Fibroblast of pulmonary artery (primary cell): ENCODE results near the gene BRMS1.
"Not testable (repeated sequence)": the region's sequence is repeated elsewhere in the genome, so short reads cannot be mapped to it uniquely, and the experiment has no call there.

Source experiments
- DNase-seq: peaks from one replicate; pipeline ENCODE4 v3.0.0-alpha.2; 2010; ENCODE audit warnings: low read depth
- H3K4me3 ChIP-seq: replicated peaks from 2 replicates; pipeline ENCODE4 v1.5.1; 2011; ENCODE audit warnings: low read depth, mild to moderate bottlenecking, control low read depth, low read length, moderate library complexity
- TF ChIP-seq, protein P1 (sequence below): IDR thresholded peaks from 2 replicates; pipeline ENCODE4 v1.5.1; 2011; ENCODE audit warnings: mild to moderate bottlenecking, control low read depth, low read length, inconsistent platforms; ENCODE audit errors: missing control alignments

The BRMS1 gene

DNA sequence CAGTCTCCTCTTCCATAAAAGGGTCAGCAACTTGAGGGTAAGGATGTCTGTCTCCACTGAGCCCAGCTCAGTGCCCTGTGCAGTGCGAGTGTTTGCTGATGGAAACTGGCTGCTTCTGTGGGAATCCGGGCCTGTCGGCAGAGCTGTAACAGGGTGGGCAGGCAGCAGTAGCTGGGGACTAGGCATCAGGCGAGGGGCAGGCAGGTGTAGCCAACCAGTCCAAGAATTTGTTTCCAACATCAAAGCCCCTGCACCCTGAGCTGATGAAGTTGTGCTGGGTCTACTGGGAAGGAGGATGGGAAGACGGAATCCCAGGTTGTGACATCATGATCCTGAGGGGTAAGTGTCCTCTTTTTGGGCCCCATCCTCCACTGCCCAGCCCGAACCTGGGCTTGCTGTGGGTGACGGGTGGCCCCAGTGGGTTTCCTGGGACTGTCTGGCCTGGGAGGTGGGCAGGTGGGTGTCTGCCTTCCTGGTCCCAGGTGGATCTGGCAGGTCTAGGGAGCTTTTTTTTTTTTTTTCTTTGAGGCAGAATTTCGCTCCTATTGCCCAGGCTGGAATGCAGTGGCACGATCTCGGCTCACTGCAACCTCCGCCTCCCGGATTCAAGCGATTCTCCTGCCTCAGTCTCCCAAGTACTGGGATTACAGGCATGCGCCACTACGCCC, 15.6 kb upstream of the BRMS1 start:
- H3K4me3 ChIP-seq: no peak overlapping the region
- DNase-seq: no peak

DNA sequence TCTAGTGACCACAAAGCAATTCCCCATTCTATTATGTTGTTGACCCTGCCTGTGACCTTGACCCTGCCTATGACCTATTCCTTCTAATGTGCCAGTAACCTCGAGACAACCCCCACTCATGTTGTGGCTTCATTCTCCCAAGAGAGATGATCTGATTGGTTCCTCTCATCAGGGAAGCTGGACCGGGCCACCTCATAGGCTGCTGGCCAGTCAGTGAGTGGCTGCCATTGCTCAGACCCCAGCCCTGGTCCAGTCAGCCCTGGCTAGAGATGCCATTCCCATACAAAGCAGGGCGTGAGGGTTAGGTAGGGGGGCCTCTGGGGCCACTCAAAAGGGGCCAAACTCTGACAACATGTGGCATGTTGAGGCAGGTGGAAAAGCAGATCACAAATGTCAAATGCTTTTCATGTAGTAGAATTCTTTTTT, 14.8 kb upstream of the BRMS1 start:
- TF ChIP-seq, protein P1, sequence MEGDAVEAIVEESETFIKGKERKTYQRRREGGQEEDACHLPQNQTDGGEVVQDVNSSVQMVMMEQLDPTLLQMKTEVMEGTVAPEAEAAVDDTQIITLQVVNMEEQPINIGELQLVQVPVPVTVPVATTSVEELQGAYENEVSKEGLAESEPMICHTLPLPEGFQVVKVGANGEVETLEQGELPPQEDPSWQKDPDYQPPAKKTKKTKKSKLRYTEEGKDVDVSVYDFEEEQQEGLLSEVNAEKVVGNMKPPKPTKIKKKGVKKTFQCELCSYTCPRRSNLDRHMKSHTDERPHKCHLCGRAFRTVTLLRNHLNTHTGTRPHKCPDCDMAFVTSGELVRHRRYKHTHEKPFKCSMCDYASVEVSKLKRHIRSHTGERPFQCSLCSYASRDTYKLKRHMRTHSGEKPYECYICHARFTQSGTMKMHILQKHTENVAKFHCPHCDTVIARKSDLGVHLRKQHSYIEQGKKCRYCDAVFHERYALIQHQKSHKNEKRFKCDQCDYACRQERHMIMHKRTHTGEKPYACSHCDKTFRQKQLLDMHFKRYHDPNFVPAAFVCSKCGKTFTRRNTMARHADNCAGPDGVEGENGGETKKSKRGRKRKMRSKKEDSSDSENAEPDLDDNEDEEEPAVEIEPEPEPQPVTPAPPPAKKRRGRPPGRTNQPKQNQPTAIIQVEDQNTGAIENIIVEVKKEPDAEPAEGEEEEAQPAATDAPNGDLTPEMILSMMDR: no peak
- no peak overlapping the region for H3K4me3 ChIP-seq
- no peak for DNase-seq

More for the DNA sequence above, 15.6 kb upstream of the BRMS1 start:
- TF ChIP-seq, protein P1: no peak

DNA sequence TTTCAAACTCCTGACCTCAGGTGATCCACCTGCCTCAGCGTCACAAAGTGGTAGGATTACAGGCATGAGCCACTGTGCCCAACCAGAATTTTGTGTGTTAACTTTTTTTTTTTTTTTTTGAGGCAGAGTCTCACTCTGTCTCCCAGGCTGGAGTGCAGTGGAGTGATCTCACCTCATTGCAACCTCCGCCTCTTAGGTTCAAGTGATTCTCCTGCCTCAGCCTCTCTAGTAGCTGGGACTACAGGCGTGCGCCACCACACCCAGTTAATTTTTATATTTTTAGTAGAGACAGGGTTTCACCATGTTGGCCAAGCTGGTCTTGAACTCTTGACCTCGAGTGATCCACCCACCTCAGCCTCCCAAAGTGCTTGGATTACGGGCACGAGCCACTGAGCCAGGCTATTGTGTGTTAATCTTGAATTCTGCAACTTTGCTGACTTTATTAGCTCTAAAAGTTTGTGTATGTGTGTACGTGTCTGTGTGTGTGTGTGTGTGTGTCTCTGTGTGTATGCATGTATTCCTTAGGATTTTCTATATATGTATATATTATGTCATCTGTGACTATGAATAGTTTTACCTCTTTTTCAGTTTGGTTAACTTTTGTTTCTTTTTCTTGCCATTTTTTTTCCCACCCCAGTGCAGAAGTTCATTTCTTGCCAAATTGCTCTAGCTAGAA, 5.8 kb upstream of the BRMS1 start:
- not testable (repeated sequence) for DNase-seq, H3K4me3 ChIP-seq

GRCh38 chr11:66349084-66349386, 4.1 kb upstream of the BRMS1 start:
- DNase-seq: no peak
- TF ChIP-seq, protein P1: no peak
- H3K4me3 ChIP-seq: no peak overlapping the region

DNA sequence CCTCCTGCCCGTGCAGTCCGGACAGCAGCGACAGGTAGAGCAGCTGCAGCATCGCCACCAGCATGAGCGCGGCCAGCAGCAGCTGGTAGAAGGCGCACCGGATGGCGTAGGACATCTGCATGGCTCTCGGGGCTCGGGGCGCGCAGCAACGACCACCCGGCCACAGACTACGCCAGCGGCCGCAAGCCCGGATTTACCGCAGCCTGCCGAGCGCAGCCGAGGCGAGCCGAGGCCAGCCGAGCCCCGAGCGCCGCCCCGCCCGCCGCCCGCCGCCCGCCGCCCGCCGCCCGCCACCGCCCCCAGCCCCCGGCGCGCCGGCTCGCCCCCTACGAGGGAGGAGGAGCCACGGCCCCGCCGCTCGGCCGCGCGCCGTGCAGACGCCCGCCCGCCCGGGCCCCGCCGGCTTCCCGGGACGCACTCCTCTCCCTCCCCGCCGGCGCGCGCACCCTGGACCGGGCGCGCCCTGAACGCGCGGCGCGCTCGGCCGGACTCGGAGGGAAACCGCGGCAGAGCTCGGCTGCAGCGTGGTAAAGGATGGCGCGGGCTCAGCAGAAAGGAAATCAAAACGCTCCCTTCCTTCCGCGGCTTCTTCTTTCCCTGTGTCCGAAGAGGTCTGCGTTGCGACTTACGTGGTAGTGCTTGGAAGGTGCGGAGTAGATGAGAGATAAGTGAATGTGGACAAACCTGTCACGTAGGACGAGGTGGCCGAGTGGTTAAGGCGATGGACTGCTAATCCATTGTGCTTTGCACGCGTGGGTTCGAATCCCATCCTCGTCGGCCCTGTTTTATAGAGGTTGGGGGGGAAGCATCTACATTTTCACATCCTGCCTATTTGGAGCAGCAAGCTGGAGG, 2.7 kb upstream of the BRMS1 start, which contains the start of gene B4GAT1:
TSS of gene B4GAT1 (minus strand) at position 205 of the 852 bp plus-strand sequence. CDS start at position 121, 84 bp downstream.
- H3K4me3 ChIP-seq: peak within 1 kb of the TSS; percentile 69
- peak; percentile 94 for DNase-seq
- TF ChIP-seq, protein P1: no peak

DNA sequence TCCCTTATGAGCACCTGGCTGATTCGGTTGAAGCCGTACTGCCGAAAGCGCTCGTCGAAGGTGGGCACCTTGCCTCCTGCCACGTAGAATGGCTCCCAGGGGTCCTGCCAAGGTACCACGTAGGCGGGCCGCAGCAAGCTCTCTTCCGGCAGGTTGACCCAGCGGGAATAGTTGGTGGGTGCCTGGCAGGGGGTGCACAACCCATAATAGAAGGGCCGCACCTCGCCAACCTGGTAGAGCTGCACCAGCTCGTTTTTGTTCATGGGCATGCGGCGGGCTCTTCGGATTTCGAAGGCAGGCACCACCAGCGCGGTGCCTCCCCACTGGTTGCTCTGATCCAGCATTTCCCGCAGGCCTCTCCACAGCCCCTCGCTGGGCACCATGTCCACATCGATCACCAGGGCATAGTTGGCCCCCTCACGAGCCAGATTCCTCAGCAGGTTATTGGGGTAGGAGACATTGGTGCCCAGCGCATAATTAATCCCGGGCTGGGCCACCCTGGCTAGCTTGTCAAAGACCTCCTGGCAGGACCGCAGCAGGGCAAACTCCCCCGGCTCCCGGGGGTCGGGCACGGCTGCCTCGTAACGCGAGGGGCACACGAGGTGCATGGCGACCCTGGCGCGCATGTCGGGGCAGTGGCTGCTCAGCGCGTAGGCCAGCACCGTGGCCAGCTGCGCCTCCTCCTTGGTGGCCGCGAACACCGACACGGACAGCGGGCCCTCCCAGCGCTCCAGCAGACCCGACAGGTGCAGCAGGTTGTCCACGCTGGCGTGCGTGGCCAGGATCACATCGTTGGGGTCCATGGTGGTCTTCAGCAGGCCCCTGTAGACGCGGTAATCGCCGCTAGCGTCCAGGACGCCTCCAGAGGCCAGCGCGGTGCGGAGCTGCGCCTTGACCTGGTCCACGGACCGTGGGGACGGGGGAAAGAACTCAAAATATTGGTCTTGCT, 1.8 kb upstream of the BRMS1 start:
- DNase-seq: no peak
- peak overlapping the region; percentile 69 for H3K4me3 ChIP-seq

More for the DNA sequence above, 1.8 kb upstream of the BRMS1 start:
- TF ChIP-seq, protein P1: no peak
